ENCODE data around the gene ADARB2.

The ADARB2 gene

GRCh38 chr10:1663226-1663625 is 74.1 kb downstream of the ADARB2 start:
- DNase-seq (ENCODE audit: low read depth), result no peak

GRCh38 chr10:1662438-1663025 is 74.8 kb downstream of the ADARB2 start:
- DNase-seq (ENCODE audit: low read depth), result no peak

GRCh38 chr10:1661859-1662437 is 75.4 kb downstream of the ADARB2 start:
- no peak for DNase-seq (ENCODE audit: low read depth)

- DNase-seq (ENCODE audit: low read depth), result no peak
These were observed 75.9 kb downstream of the ADARB2 start for GRCh38 chr10:1661416-1661815.

GRCh38 chr10:1660815-1661214 is 76.5 kb downstream of the ADARB2 start:
- no peak for DNase-seq (ENCODE audit: low read depth)

GRCh38 chr10:1660386-1660785 is 76.9 kb downstream of the ADARB2 start:
- DNase-seq (ENCODE audit: low read depth), result no peak

- no peak for DNase-seq (ENCODE audit: low read depth)
These were observed 78.0 kb downstream of the ADARB2 start for GRCh38 chr10:1659221-1659791.

- no peak for DNase-seq (ENCODE audit: low read depth)
These were observed 78.7 kb downstream of the ADARB2 start for GRCh38 chr10:1658658-1659057.

- DNase-seq (ENCODE audit: low read depth), result no peak
These were observed 79.8 kb downstream of the ADARB2 start for GRCh38 chr10:1657479-1657878.

GRCh38 chr10:1655367-1655766 is 82.0 kb downstream of the ADARB2 start:
- DNase-seq (ENCODE audit: low read depth), result no peak

- DNase-seq (ENCODE audit: low read depth), result no peak
These were observed 82.4 kb downstream of the ADARB2 start for GRCh38 chr10:1654811-1655356.

GRCh38 chr10:1654247-1654646 is 83.1 kb downstream of the ADARB2 start:
- no peak for DNase-seq (ENCODE audit: low read depth)

GRCh38 chr10:1653321-1653720 is 84.0 kb downstream of the ADARB2 start:
- DNase-seq (ENCODE audit: low read depth), result no peak

GRCh38 chr10:1652151-1652550 is 85.2 kb downstream of the ADARB2 start:
- DNase-seq (ENCODE audit: low read depth), result no peak

- no peak for DNase-seq (ENCODE audit: low read depth)
These were observed 85.9 kb downstream of the ADARB2 start for GRCh38 chr10:1651270-1651966.

- DNase-seq (ENCODE audit: low read depth), result no peak
These were observed 86.6 kb downstream of the ADARB2 start for GRCh38 chr10:1650542-1651269.

- DNase-seq (ENCODE audit: low read depth), result no peak
These were observed 88.7 kb downstream of the ADARB2 start for GRCh38 chr10:1648648-1649047.

GRCh38 chr10:1646332-1646731 is 91.0 kb downstream of the ADARB2 start:
- DNase-seq (ENCODE audit: low read depth), result no peak

GRCh38 chr10:1645896-1646295 is 91.4 kb downstream of the ADARB2 start:
- no peak for DNase-seq (ENCODE audit: low read depth)

GRCh38 chr10:1644191-1644711 is 93.1 kb downstream of the ADARB2 start:
- DNase-seq (ENCODE audit: low read depth), result no peak

- no peak for DNase-seq (ENCODE audit: low read depth)
These were observed 93.5 kb downstream of the ADARB2 start for GRCh38 chr10:1643908-1644179.

GRCh38 chr10:1643161-1643907 is 94.0 kb downstream of the ADARB2 start:
- DNase-seq (ENCODE audit: low read depth), result no peak

Data from stimulated activated CD8-positive, alpha-beta memory T cell treated with anti-CD3 and anti-CD28 coated beads, Interleukin-12 subunit alpha, Interleukin-12 subunit beta, amount 100 ng/mL, for 4 hours (primary cell).